Jurkat, Clone E6-1 (cell line): ENCODE results near the gene ODAD3.
"Not testable (repeated sequence)": the region's sequence is repeated elsewhere in the genome, so short reads cannot be mapped to it uniquely, and the experiment has no call there.

Source experiments
- DNase-seq: peaks from one replicate; pipeline ENCODE4 v3.0.0-alpha.2; 2011; ENCODE audit warnings: low read depth, low spot score
- H3K4me3 ChIP-seq: 2 replicates; pipeline ENCODE4 v1.5.1; 2011; ENCODE audit warnings: mild to moderate bottlenecking, low read length, control low read depth, moderate library complexity

Gene ODAD3

GRCh38 chr19:11463391-11463790 lies 28.5 kb upstream of the ODAD3 start:
- peak; percentile 24 for DNase-seq
- no peak overlapping the region for H3K4me3 ChIP-seq

GRCh38 chr19:11461453-11461852 lies 26.5 kb upstream of the ODAD3 start:
- DNase-seq, result no peak
- no peak overlapping the region for H3K4me3 ChIP-seq

GRCh38 chr19:11460207-11460606 lies 25.3 kb upstream of the ODAD3 start:
- H3K4me3 ChIP-seq, result no peak overlapping the region
- DNase-seq, result no peak

GRCh38 chr19:11458912-11459311 lies 24.0 kb upstream of the ODAD3 start:
- not testable (repeated sequence) for H3K4me3 ChIP-seq, DNase-seq

GRCh38 chr19:11458236-11458900 lies 23.4 kb upstream of the ODAD3 start:
- no peak for DNase-seq
- H3K4me3 ChIP-seq, result no peak overlapping the region

GRCh38 chr19:11457831-11458230 lies 22.9 kb upstream of the ODAD3 start:
- DNase-seq, result no peak

GRCh38 chr19:11457115-11457514 lies 22.2 kb upstream of the ODAD3 start:
- DNase-seq, result no peak
- H3K4me3 ChIP-seq, result no peak overlapping the region

More at GRCh38 chr19:11457831-11458230, 22.9 kb upstream of the ODAD3 start:
- no peak overlapping the region for H3K4me3 ChIP-seq

- H3K4me3 ChIP-seq, result no peak overlapping the region
- no peak for DNase-seq
Observed at GRCh38 chr19:11456659-11457058, 21.7 kb upstream of the ODAD3 start.

- not testable (repeated sequence) for H3K4me3 ChIP-seq, DNase-seq
Observed at GRCh38 chr19:11455233-11455554, 20.3 kb upstream of the ODAD3 start.

GRCh38 chr19:11453468-11454341 lies 18.8 kb upstream of the ODAD3 start:
- no peak for DNase-seq
- no peak overlapping the region for H3K4me3 ChIP-seq

- no peak for DNase-seq
- no peak overlapping the region for H3K4me3 ChIP-seq
Observed at GRCh38 chr19:11452620-11453310, 17.8 kb upstream of the ODAD3 start.

- no peak for DNase-seq
- no peak overlapping the region for H3K4me3 ChIP-seq
Observed at GRCh38 chr19:11451871-11452619, 17.1 kb upstream of the ODAD3 start.

- DNase-seq, result no peak
Observed at GRCh38 chr19:11451327-11451870, 16.5 kb upstream of the ODAD3 start.

GRCh38 chr19:11450570-11451326 lies 15.8 kb upstream of the ODAD3 start:
- DNase-seq, result no peak
- H3K4me3 ChIP-seq, result no peak overlapping the region

More at GRCh38 chr19:11451327-11451870, 16.5 kb upstream of the ODAD3 start:
- H3K4me3 ChIP-seq, result no peak overlapping the region

GRCh38 chr19:11448923-11449554 lies 14.1 kb upstream of the ODAD3 start:
- DNase-seq, result no peak
- no peak overlapping the region for H3K4me3 ChIP-seq

GRCh38 chr19:11448410-11448809 lies 13.5 kb upstream of the ODAD3 start:
- DNase-seq, result no peak
- H3K4me3 ChIP-seq, result no peak overlapping the region

- no peak overlapping the region for H3K4me3 ChIP-seq
- DNase-seq, result no peak
Observed at GRCh38 chr19:11447347-11448262, 12.7 kb upstream of the ODAD3 start.
